Activated CD4-positive, alpha-beta T cell treated with anti-CD3 and anti-CD28 coated beads, Interleukin-2, Interleukin-6, amounts not matched to agents 100 ng/mL and 50 ng/mL, durations not matched to agents 16 hours and 8 hours (primary cell): Measurements from ENCODE around the gene SLC37A3.

Experiments
- DNase-seq: peaks from one replicate; pipeline ENCODE4 v3.0.0-alpha.2; 2020

SLC37A3 gene

DNA sequence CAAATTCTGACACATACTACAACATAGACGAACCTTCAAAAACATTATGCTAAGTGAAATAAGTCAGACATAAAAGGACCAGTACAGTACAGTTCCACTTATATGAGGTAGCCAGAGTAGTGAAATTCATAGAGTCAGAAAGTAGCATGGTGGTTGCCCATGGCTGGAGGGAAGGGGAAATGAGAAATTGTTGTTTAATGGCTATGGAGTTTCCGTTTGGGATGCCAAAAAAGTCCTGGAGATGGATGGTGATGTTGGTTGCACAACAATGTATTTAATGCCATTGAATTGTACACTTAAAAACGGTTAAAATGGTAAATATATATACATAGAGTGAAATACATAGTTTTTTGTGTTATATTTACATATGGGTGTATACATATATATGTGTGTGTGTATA lies 2.1 kb upstream of the SLC37A3 start:
- DNase-seq, result no peak

DNA sequence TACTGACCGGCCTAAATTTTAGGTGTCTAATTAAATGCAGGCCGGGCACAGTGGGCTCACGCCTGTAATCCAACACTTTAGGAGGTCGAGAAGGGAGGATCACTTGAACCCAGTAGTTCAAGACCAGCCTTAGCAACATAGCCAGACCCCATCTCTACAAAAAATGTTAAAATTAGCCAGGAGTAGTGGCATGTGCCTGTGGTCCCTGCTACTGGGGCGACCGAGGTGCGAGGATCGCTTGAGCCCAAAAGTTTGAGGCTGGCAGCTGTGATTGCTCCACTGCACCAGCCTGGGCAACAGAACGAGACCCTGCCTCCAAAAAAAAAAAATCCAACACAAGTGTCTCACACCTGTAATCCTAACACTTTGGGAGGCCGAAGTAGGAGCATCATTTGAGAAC lies 491 bp upstream of the SLC37A3 start:
- no peak for DNase-seq

DNA sequence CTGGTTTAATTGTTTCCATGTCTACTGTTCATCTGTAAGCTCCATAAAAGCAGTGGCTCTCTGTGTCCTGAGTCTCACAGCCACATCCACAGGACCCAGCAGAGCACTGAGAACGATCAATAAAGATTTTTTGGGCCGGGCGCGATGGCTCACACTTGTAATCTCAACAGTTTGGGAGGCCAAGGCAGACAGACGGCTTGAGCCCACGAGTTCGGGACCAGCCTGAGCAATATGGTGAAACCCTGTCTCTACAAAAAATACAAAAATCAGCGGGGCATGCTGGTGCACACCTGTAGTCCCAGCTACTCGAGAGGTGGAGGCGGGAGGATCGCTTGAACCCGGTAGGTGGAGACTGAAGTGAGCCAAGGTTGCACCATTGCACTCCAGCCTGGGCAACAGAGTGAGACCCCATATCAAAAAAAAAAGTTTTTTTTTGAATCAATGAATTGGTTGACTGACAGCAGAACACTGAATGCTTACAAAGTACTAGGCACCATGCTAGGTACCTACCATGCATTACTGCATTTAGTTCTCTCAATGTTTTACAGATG lies 4.5 kb downstream of the SLC37A3 start:
- no peak for DNase-seq

DNA sequence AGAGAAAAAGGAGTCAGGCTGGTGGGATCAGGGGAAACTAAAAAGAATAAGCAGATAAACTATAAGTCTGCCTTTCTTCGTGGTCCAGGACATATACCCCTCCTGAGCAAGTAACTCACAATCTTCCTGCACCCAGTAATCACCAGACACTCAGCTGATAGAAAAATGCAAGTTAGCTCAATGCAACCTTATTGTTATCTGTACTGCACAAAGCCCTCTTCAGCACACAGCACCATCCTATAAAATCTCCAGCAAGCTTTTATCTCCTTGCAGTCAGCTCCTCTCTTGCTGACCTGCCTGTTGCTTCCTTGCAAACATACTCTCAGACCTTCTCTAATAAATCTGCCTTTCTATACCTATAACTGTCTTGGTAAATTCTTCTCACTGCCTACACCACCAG lies 6.7 kb downstream of the SLC37A3 start:
- DNase-seq, result no peak

DNA sequence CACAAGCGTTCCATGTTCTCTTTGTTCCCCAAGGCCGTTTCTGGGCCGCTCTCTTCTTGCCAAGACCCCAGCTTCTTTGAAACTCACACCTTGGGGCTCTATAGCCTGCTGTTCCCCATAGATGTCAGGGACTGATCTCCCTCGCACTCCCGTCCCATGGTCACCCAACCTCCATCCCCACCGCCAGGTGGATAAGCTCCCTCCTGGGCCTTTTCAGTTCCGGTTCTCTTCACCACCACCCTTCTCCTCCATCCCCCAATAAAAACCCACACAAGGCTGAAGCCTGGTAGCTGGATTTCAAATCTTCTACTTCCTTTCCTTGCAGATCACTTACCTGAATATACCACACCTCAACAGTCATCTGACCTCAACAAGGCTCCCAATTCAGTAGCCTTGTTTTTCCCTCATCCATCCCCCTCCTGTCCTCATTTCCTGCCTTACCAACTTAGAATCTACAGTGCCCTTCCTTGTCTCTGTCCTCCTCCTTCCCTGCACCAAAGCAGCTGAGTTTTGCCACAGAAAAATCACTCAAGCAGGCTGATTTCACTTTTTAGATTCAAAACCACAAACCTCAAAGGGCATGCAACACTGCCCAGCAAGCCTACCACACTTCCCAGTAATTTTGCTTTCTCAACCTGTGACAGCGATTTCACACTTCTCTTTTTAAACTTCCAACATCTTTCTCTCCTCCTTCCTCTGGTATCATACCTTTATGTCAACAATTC lies 7.7 kb downstream of the SLC37A3 start:
- DNase-seq, result peak; percentile 61

DNA sequence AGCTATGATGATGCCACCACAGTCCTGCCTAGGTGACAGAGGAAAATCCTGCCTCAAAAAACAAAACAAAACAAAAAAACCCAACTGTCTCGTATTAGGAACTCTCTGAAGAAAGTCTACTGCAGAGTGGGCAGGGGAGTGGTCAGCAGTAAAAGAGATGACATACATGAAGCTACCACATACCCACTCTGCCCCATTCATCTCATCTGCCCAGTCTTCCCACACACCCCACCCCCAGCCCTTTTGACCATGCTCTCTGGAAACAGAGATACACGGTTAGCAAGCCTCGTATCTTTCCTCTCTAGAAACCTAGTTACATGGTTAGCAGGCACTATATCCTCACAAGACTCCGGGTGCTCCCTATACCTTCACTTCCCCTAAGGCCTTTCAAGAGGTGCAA lies 8.3 kb downstream of the SLC37A3 start:
- DNase-seq, result no peak

DNA sequence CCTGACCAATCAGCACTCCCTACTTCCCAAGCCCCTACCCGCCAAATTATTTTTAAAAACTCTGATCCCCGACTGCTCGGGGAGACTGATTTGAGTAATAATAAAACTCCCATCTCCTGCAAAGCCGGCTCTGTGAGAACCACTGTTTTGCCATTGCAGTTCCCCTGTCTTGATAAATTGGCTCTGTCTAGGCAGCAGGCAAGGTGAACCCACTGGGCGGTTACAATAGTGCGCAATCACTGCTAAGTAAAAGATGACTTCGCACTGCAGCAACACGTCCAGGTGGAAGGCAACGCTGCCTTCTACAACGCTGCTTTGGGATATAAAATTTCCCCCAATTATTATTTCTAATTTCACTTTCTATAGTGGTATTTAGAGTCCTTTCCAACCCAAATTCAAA lies 8.9 kb downstream of the SLC37A3 start:
- DNase-seq, result no peak

DNA sequence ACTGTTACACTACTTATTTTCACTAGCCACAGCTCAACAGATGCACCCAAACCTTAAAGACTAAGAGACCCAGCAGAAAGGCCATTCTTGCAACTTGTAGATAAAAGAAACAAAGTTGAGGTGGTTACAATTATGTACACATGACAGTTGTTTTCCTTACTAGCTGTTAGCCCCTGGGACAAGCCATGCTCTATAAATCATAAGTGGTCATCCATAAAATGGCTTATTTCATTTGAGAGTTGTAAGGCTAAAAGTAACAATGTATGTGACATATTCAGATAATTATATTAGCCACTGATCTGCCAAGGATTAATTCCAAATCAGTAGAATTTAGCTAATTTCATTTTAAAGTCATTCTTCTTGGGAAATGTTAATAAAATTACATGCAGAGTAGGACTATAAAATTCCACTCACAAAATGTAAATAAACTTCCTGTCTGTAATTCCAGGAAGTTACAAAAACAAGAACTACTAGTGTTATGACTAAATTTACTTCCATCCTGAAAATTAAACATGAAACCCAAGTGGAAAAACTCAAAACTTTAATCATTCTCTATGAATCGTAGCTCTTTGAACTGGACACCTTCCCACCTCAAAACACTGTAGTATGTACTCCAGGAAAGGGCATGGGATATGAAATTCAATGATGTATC lies 13.3 kb downstream of the SLC37A3 start:
- DNase-seq, result no peak

DNA sequence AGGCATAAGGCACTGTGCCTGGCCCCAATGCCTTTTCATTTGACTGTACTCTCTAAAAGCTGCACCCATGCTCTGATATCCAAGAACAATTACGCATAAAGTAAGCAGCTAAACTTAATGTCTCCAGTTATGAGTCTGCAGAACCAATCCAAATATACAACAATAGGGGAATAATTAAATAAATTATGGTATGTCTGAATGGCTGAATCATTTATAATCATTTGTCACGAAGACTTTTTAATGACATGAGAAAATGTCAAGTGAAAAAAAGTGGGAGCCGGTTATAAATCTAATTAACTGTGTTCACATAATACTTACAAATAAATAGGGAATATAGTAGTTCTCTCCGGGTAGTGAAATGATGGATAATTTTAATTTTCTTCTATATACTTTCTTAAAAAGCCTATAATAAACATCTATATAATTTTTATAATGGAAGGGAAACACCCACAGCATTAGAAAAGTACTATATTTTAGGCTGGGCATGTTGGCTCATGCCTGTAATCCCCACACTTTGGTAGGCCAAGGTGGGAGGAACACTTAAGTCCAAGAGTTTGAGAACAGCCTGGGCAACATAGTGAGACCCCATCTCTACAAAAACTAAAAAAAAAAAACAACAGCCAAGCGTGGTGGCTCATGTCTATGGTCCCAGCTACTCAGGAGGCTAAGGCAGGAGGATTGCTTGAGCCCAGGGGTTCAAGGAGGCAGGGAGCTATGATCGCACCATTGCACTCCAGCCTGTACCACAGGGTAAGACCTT lies 14.2 kb downstream of the SLC37A3 start:
- DNase-seq, result no peak

DNA sequence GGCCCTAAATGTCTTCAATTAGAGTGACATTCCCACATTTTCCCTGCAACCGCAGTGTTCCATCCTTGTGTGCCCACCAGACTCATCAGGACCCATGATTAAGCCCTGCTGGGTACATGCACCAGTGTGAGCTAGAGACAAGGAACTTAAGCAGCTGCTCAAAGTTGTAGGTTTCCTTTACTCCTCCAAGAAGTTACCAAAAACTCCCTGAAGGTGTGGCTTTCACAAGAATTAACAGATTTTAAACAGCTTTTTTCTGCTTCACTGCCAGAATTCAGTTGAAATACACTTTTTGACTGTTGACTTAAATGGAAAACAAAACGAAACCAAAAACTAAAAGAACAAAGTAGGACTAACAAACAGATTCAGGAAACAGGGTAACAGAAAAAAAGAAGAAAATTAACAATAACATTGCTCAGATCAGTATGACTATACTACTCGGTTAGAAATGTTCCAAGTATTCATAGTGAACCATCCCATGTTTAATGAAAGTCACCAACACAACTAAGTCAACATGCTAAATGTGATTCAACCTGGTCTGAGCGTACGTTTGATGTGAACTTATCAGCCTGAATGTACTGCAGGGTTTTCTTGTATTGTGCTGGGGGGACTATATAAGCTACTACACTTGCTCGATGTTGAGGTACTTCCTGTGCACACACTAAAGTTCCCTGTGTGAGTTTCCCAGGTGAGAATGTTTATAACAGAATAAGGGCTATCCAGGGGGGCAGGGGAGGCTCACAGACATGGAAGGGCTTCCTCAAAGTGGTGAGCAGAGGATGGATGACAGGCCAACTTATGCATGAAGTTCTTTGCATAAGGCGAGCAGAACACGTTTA lies 22.2 kb downstream of the SLC37A3 start:
- DNase-seq, result peak; percentile 77

DNA sequence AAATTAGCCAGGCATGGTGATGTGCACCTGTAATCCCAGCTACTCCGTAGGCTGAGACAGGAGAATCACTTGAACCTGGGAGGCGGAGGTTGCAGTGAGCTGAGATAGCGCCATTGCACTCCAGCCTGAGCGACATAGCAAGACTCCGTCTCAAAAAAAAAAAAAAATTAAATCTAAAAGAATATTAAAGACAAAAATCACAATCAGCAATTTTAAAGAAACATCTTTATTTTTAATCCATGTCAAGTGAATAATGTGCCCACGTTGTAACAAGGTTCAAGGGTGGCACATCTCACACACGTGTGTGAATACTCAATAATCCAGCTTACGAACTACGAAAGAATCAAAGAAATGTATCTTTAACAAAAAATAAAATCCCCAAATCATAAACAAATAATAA lies 23.0 kb downstream of the SLC37A3 start:
- no peak for DNase-seq

DNA sequence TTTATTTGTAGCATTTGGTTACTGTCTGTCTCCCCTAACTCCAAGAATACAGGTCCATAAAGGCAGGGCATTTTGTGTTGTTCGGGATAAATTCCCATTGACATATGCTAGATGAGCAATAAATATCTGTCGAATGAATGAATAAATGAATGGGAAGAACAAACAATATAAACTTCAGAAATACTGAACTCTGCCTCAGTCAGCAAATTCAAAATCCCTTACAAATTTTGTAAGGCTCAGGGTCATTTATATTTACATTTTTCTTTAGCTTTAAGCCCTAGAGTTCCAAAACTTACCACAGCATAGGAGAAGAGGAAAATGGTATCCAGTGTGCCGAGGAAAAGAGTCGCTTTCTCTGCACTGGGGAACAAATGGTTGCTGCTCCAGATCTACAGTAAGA lies 29.0 kb downstream of the SLC37A3 start:
- DNase-seq, result no peak

DNA sequence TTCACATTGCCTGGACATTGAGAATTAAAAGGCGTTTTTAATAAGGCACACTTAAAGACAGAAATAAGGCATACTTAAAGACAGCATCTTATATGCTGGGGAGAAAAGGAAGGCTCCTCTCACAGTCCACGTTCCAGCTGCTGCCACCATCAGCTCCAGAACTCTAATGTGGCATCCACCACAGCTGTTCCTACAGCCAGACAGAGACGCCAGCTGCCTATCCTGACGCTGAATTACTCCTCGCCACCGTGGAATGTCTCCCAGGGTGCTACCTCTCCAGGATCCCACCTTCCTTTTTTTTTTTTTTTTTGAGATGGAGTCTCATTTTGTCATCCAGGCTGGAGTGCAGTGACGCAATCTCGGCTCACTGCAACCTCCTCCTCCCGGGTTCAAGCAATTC lies 30.8 kb downstream of the SLC37A3 start:
- DNase-seq, result no peak

DNA sequence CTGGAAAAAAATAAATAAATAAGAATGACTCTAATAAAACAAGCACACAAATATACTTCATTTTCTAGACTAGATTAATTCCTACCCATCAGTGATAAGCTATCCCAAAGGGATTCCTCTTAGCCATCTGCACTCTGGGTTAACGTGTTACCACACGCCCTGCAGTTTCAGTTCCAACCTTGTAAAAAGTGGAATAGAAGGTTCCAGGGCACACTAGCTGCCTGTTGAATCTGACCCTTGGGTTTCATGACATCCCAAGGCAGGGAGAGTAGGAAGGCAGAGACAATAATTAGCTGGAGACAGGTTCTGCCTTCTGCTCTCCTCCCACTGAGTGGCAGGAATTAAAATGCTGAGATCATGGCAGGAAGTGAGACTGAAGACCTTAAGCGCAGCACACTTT lies 33.5 kb downstream of the SLC37A3 start:
- no peak for DNase-seq

DNA sequence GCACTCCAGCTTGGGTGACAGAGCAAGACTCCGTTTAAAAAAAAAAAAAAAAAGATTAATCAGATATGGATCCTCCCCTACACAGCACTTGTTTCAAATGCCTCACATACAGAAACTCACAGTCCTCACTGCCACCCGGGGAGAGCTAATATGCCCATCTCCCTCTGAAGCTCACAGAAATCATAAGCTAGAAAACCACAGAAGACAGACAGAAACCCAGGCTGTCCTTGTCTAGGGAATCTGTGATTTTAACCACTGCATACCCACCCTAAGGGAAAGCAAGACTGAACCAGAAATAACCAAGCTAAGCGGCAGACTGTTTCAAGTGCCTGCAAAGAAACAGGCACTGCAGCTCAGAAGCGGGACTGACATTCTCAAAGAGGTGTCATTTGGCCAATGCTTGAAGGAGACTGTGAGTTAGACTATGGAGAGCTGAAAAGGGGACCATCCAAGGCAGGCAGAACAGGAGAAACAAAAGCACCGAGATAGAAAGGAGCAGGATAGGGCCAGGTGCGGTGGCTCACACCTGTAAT lies 37.6 kb downstream of the SLC37A3 start:
- peak; percentile 44 for DNase-seq

DNA sequence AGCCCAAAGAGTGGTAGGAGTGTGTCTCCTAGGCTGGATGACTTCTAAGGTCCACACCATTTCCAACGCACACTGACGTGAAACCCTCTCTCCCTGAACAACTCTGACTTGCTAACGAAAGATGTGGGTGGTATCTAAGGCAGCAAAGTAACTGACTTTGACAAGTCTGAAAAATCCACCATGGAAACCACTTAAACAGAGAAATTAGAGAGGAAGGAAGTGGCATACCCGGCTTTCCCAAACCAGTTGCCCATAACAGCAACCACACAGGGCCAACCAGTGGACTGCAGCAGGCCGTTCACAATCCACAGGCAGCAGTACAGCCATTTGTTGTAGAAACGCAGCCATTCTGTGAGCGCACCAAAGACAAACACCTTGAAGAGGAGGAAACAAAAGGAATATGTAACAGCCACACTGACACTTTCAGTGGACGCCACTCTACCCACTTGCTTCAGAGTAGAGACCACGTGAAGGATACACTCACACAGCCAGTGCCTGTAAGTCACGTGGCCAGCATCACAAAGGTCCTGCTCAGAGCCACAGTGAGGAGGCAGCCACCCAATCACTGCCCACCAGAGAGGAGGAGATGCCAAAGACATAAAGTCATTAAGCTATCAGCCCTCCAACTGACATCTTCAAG lies 39.8 kb downstream of the SLC37A3 start:
- peak; percentile 69 for DNase-seq

DNA sequence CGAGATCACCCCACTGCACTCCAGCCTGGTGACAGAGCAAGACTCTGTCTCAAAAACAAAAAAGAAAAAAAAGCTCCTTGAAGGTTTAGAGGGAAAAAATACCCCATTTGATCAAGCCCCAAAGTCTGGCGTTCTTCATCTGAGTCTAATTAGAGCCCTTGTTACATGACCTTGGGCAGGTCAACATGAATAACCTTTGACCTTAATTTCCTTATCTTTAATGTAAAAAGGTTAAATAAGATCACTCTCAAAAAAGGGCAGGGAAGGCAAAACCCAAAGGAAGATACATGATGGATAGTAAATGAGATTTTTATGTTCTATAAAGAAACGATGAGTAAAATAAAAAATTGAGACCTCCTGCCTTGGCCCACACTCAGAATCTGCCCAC lies 40.3 kb downstream of the SLC37A3 start:
- no peak for DNase-seq

DNA sequence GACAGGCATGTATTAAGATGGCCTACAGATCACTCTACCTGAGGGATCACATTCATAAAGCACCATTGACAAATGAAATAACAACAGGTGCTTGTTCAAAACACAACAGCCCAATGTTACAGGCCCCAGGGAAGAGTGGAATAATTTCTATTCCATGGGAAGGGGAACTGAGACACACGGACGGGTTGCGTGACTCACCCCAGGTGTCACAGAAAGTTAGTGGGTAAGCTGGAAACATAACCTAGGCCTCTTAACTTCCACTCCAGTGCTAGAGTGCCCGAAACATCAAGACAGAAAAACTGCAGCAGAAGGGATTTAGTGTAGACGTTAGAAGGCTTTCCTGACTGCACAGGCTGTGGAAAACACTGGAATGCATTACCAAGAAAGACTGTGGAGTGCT lies 48.3 kb downstream of the SLC37A3 start:
- DNase-seq, result no peak

DNA sequence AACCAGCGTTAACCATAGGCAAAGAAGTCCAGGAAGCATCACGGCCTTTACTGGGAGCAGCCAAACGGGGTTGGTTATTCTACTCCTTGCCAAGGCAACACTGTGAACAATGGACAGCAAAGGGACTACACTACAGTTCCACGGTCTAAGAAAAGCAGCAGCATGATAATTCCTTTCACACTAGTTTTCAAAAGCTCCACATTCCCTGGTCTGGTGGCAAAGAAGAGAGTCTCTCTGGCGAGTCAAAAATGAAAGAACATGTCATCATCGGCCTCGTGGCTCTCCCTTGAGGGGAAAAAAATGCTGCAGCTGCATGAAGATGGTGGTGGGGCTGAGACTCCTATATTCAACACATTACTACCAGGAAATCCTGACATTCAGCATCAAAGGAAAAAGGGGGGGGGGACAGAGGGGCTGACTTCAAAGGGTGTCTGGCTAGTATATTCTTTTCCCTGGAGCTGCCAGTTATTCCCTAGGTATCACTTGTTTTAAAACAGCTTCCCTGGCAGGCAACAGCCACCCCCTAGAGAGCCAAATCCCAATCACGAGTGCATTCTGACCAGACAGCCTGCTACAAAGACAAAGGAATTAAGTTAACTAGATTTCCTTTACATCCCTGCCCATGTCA lies 49.1 kb downstream of the SLC37A3 start:
- DNase-seq, result no peak

DNA sequence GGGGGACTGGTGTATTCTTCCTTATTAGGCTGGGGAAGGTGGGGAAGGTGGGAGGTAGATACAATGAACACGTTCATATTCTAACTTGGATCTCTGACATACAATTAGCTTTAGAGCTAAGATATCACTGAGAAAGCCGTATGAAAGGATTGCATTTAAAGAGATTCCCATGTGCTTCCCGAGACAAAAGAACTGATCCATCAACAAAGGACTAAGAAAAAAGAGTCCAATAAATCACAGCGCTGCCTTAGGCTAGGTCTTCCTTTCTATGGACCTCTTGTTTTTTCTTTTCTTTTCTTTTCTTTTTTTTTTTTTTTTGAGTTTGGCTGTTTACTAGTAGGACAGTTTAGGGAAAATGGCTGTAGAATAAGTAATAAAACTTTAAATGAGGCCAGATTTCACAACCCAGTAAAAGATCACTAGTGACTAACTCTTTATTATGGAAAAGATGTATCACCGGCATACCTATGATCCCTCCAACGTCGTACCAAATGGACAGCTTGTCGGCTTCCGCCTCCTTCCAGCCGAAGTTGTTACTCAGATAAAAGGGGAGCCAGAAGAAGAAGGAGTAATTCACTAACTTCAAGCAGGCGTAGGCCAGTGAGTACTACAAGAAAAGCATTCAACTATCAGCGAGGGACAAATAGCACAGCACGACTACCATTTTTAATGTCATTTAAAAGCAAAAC lies 50.0 kb downstream of the SLC37A3 start:
- DNase-seq, result no peak

DNA sequence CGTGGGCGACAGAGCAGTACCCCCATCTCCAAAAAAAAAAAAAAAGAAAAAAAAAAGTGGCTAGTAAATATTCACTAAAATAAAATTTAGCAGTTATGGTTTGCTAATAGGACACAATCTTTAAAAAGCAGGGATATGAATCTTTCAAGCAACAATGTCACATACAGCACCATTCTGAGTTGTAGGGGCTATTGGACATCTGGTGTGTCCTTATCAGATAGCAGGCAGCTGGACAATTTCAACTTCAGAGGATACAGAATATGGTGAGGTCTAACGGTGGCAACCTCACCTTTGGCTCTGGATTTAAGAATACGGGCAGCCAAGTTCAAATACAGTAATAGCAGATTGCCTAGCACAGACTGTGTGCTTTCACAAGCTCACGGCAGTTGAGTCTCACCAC lies 51.1 kb downstream of the SLC37A3 start:
- no peak for DNase-seq
